H1 (cell line): ENCODE measurements around the gene UNC79. TPM values are rescaled to one million over a fixed set of nuclear protein-coding genes. Genes with fewer than 3 reads are reported as not detected.

Experiments used
- ATF3 ChIP-seq: IDR thresholded peaks from 2 replicates; pipeline ENCODE4 v1.6.1; 2011; ENCODE audit warnings: low read depth, mild to moderate bottlenecking, low read length; ENCODE audit not compliant: insufficient read depth
- KDM4A ChIP-seq: IDR thresholded peaks from one replicate; pipeline ENCODE4 v1.7.1; 2012; ENCODE audit warnings: low read depth, mild to moderate bottlenecking, moderate library complexity, low read length, inconsistent platforms; ENCODE audit not compliant: severe bottlenecking
- SAP30 ChIP-seq: fragments of 300-600 bp; sonication (generic); IDR thresholded peaks from 2 replicates; pipeline ENCODE4 v1.7.1; 2012; ENCODE audit warnings: low read length, moderate library complexity, mild to moderate bottlenecking, inconsistent platforms; ENCODE audit not compliant: insufficient read depth, insufficient replicate concordance
- SP2 ChIP-seq: IDR thresholded peaks from 2 replicates; pipeline ENCODE4 v1.6.1; 2012; ENCODE audit warnings: mild to moderate bottlenecking, low read length, inconsistent platforms
- TAF7 ChIP-seq: optimal IDR thresholded peaks from 2 replicates; pipeline ENCODE3; 2011; ENCODE audit warnings: low read depth, mild to moderate bottlenecking, inconsistent platforms, low read length, moderate library complexity, borderline replicate concordance
- polyA plus RNA-seq, 7 experiments: library from polyadenylated mRNA; depleted of rRNA in 3 of 7; stranded (reverse) in 5 of 7; unstranded in 2 of 7; fragments of >200 nt in 5 of 7; fragments of 200-250 nt in 2 of 7; gene quantifications; 1 replicate in 5 of 7; 2 replicates in 1 of 7; 4 replicates in 1 of 7; pipeline versions ENCODE4 v1.2.1 to v1.2.3, GENCODE V29; 2011 to 2013; ENCODE audit warnings: missing spikeins in 2 of 7, mixed read lengths in 2 of 7
- total RNA-seq: library from RNA; stranded (reverse); fragmentation: NEBNext Ultra II Directional; extraction: Animal tissue kit (Norgen Biotek cat#: 25700); gene quantifications from 2 replicates; pipeline ENCODE4 v1.2.1, GENCODE V29; 2021

The UNC79 gene
- total and polyA plus RNA-seq, 2 of the 8 experiments (the other 6 are each of a cell fraction or from before 2014, with no cell fraction given): 1.8 to 2.3 TPM

DNA sequence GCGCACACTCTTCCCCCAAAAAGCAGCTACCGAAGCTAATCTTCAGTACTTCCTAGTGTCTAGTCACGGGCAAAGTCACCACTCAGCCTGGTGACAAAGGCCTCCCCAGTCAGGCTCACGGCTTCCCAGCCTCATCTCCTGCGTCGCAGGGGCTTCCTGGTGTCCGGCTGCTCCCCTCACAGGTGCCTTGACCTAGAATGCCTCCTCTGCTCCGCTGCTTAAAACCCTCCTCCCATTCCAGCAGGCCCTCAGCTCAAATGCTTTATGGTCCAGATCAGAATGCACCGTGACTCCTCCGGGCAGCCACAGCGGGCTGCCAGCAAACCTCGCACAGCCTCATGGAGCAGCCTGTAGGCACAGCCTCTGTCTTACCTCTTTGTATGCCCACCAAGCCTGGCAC, 304.5 kb downstream of the UNC79 start (continued):
- TF ChIP-seq SAP30 (no peak), SP2 (no peak), KDM4A (no peak), TAF7 (no peak), ATF3 (no peak)
